ENCODE data around the gene MAP2K1.
A peak's percentile ranks its signal among the peaks of the same experiment; 100 is the strongest.
"Not testable (repeated sequence)": the region's sequence is repeated elsewhere in the genome, so short reads cannot be mapped to it uniquely, and the experiment has no call there.

MAP2K1 gene

DNA sequence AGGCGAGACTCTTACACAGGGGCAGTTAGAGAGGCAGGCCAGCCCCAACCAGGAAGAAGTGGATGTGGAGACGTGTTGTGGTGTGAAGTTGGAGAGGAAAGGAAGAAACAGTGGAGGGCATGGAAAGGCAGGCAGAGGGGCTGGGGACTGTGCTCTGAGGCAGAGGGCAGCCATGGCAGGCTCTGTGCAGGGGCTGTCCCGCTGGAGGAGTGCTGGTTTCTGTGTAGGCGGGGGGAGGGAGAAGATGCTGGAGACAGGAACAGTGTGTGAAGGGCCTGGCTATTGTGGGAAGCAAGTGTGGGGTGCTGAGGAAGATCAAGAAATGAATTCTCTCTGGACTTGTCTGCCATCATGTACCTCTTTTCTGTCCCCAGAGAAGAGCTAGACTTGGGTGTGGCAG is 89.8 kb downstream of the MAP2K1 start:
- no peak for DNase-seq (ENCODE audit: low read depth)

DNA sequence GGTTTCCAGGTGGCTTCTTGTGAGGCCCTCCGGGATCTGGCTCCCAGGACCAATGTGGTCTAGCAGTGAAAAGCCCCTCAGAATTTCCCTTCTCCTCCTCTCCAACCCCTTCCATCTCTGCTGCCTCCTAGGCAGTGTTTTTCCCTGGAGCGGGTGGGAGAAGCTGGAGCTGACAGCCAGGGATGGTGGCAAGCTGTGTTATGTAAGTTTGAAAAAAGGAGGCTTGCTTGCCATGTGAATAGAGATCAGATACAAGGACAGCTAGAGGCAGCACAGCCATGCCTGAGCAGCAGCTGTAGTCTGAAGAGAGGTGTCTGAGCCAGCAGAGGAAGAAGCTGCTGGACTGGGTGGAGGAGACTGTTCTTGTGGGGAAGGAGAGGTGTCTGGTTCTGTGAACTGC is 90.3 kb downstream of the MAP2K1 start:
- DNase-seq (ENCODE audit: low read depth), result no peak

DNA sequence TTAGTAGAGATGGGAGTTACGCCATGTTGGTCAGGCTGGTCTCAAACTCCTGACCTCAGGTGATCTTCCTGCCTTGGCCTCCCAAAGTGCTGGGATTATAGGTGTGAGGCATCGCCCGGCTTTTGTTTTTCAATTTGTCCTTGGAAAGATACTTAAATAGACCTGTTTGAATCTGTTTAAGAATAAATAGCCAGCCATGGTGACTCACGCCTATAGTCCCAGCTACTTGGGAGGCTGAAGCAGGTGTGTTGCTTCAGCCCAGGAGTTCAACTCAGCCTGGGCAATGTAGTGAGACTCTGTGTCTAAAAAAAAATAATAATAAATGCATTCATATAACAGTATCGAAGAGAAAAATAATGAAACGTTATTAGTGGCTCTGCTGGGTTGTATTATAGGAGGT is 93.6 kb downstream of the MAP2K1 start:
- DNase-seq (ENCODE audit: low read depth), result no peak

DNA sequence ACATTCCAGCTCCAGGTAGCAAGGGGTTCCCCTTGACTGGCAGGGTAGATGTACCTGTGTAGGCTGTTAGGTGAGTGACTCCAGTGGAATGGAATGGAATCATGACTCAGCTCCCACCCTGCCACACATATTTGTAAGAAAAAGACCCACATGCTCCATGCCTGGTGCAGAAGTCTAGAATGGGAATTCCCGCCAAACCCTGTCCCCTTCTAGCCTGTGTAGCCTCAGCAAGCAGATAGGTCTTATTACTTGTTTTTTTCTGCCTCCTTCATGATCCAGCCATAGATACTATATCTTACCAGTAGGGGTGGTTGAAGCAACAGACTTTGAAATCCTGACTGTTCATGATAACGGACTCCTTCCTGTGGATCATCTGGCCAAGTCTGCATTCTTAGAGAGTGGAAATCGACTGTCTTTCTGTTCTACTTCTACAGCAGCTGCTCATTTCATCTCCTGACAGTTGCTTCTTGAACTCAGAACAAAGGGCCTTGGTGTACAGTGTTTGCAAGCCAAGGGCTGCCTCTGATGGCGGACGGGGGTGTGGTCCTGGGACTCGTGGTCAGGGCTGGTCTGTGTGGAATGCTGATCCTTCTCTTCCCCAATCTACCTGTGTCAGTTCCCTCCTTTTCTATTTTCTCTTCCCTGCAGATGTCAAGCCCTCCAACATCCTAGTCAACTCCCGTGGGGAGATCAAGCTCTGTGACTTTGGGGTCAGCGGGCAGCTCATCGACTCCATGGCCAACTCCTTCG is 94.6 kb downstream of the MAP2K1 start:
- DNase-seq (ENCODE audit: low read depth), result no peak

DNA sequence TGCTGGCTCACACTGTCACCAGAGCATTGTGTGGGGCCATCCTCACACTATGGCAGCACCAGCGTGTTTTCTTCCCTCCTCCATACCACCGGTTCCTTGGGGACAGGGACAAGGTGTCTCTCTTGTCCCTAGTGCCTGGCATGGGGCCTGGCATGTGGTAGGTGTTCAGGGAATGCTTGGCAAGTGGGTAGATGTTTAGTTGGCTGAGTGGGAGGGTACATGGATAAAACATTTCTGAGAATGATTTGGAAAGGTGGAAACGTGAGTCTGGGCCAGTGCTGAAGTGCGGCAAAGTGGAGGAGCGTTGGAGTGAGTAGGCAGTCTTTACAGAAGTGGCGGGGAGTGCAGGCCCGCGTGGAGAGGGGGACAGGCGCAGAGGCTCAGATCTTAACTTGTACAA is 95.8 kb downstream of the MAP2K1 start:
- no peak for DNase-seq (ENCODE audit: low read depth)

DNA sequence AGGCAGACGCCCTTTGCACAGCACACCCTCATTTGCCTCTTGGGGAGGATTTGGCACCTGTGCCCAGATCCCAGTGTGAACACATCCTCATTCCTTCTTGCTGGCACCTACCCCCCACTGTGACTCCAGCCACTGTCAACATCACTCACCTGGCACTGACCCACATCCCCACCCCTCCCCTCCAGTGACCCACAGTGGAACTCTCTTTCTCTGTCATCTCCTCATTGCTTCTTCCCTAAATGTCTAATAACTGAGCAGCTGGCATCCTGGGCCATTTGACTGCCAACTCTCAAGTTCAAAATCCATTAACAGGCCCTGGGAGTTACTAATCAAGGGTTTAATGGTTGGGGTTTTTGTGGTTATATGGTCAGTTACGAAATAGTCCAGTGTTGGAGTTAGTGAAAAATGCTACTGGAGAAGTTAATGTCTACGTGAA is 96.4 kb downstream of the MAP2K1 start:
- no peak for DNase-seq (ENCODE audit: low read depth)

DNA sequence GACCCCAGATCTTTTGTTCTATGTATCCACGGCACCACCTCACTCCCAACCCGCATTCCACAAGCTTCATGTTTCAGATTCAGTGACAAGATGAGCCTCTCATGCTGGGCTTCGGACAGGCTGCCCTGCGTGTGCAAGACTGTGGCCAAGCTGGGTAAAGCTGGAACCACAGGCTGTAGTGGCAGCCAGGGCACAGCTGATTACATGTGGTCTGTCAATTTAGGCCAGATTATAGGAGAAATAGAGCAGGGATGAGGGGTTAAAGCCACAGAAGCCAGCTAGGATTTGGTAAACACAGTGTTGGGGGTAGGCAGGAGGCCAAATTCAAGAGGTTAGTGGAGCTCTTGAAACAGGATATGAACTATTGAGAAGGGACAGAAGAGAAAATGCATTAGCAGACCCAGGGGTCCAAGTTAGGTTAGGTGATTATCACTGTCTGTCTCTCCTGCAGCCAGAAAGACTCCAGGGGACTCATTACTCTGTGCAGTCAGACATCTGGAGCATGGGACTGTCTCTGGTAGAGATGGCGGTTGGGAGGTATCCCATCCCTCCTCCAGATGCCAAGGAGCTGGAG is 97.9 kb downstream of the MAP2K1 start:
- DNase-seq (ENCODE audit: low read depth), result no peak

DNA sequence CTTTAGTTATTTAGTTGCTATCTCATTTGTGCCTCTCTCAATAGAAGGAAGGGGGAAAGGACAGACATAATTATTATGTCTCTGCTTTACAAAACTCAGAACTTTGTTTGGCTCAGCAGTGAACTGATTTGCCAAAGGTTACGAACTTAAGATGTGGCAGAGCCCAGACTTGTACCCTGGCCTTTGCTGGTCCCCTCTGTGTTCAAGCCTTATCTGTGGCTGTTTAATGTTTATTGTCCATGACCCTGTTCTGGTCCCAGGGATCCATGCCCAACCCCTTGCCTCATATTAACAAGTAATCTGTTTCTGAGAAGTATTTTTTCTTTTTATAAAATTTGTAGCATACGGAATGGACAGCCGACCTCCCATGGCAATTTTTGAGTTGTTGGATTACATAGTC is 100.2 kb downstream of the MAP2K1 start:
- DNase-seq (ENCODE audit: low read depth), result no peak

DNA sequence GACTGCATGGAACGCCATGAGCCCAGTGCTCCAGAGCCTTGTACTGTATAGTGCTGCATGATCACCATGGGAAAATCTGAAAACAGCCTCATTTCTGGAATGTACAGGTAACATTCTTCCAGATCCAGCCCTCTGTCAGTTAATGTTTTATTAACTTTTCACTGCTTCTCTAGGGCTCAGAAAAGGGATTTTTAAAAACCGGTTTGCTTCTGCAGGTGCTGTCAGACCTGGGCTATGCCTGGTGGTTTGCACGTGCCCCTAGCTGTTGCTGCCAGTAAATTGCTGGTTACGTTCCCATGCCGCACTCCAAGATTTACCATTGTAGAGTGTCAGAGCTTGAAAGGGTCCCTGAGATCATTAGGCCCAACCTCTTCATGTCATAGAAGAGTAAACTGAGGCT is 101.8 kb downstream of the MAP2K1 start:
- DNase-seq (ENCODE audit: low read depth), result no peak

DNA sequence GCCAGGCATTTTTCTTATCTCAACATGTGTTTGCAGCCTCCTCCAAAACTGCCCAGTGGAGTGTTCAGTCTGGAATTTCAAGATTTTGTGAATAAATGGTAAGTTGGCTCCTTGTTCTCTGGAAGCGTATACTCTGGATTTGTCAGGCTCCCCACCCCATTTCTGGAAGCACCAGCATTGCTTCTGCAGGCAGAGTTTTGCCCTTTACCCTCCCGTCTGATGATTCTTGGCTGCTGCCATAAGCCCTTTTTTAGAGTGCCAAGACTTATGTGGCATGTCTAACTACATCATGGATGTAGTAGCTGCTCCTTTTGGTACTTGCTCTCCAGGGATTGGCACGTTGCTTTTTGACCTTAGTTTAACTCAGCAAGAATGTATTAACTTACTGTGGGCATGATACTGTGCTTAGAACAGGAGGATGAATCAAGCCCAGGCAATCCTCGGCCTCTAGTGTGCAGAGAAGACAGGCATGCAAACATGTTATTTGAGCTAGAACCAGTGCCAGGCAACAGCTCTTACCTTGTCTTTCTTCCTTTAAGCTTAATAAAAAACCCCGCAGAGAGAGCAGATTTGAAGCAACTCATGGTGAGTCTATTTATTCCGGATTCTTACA is 102.6 kb downstream of the MAP2K1 start:
- DNase-seq (ENCODE audit: low read depth), result no peak

DNA sequence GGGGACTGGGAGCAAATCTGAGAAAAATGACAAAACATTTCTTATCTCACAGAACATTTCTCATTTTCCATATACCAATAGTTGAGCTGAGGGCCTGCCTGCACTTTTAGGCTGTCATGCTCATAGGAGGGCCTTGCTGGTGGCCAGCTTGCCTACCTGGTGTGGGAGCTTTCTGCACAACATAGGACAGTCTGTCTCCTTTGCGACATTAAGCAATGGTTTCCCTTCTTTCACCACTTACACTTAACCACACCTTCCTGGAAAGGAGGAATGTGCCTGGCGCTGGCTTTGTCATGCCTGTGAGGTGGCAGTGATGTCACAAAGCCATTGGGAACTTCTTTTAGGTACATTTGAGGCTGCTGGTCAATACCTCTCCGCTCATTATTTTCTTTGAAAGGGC is 105.1 kb downstream of the MAP2K1 start:
- DNase-seq (ENCODE audit: low read depth), result no peak

DNA sequence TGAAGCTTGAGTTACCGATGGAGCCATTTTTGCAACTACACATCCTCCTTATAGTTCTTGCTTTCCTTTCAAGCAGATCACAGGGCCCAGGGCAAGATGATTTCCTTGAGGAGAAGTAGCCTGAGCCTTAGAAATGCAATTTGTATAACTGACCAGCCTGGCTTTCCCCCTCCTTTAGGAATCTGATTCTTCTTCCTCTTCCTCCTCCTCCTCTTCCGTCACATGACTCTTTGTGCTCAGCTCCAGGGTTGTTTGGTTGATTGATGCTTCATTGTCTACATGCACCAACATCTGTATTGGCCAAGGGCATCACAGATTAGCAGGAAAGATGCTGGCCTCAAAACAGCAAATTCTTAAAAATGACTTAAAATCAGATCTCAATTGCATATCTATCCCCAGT is 107.5 kb downstream of the MAP2K1 start:
- DNase-seq (ENCODE audit: low read depth), result no peak

DNA sequence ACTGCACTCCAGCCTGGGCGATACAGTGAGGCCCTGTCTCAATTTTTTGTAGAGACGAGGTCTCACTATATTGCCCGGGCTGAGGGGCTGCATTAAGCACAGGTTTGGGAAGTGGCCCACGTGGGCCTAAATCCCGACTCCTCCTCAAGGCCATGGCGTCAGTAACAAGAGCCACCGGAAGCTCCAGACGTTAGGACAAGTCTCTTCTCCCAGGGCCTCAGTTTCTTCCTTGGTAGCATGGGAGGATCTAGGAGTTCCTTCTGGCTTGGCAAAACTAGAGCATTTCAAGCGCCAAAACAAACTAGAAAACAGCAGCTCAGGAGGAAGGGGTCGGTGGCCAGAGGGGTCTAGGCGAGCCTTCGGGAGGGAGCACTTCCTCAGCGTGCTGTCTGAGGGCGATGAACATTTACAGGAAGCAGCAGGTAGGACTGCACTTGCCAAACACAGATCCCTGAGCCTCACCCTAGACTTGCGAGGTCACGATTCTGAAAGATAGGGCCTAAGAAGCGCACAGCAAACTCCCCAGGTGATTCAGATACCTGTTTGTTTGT is 110.3 kb downstream of the MAP2K1 start:
- no peak for DNase-seq (ENCODE audit: low read depth)

DNA sequence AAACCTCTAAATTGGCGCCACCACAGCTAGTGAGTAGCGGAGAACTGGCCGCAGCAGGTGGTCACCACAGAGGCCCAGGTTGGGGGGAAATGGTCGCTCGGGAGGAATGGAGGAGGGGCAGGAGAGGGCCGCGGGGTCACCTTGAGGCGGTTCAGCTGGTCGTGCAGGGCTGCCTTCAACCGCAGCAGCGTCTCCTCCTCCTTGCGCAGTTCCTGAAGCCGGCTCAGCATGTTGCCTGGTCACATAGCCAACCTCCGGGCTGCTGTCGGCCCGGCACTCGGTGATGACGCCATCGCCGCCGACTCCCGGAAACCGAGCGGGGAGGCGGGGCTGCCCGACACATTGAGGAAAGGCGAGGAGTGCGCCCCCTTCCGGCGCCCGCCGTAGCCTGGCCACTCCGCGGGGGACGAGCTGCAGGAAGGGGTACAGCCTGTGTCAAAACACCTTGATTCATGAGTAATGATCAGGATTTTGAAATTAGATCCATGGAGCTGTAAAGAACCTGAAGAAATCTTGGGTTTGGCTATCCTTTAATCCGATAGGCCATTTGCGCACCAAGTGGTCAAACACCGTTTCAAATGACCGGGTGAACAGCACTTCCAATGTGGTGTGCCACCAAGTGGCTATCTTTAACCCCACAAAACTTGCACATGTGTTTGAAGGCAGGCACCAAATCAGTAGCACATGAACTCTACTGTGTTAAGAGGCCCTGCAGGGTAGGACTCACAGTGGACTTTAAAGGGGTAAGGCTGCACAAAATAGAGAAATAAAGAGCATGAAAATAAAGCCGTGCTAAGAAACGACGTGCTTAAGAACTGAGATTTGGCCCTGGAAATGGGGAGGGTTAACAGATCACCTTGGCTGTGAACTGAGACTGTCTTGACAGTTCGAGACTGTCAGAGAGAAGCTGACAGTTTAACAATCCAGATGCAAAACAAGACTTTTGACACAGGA is 111.1 kb downstream of the MAP2K1 start, which contains the start of gene SNAPC5:
SNAPC5 (minus strand) TSS at position 261 of the 954 bp plus-strand sequence; CDS start at position 230, 31 bp downstream.
- DNase-seq (ENCODE audit: low read depth), result peak; percentile 96

DNA sequence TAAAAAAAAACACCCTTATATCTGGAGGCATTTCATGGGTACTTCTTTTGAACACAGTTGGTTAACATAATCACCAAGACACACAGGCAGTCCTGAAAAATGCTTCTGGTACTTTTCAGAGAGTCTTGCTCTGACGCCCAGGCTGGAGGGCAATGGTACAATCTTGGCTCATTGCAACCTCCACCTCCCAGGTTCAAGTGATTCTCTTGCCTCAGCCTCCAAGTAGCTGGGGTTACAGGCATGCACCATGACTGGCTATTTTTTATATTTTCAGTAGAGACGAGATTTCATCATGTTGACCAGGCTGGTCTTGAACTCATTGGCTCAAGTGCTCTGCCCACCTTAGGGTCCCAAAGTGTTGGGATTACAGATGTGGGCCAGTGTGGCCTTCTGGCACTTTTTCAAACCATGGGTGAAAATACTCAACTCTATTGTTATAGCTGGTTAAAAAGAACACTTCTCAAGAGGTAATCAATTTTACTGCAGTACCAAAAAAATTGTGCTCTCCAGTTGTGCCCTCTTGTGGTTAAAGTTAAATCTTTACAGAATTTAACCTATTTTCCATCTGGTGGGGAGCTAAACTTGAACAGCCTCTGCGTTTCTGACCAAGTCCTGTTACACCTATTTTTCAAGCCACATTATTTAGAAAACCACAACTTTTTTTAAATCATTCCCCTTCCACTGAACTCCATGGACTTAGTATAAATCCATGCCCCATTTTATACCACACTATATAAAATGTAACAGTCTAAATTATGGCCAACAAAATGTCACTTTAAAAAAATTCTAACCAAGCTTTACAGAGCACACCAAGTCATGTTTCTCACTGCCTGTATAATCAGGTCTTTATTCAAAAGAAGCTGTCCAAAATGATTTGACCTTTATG is 112.0 kb downstream of the MAP2K1 start:
- DNase-seq (ENCODE audit: low read depth), result no peak

DNA sequence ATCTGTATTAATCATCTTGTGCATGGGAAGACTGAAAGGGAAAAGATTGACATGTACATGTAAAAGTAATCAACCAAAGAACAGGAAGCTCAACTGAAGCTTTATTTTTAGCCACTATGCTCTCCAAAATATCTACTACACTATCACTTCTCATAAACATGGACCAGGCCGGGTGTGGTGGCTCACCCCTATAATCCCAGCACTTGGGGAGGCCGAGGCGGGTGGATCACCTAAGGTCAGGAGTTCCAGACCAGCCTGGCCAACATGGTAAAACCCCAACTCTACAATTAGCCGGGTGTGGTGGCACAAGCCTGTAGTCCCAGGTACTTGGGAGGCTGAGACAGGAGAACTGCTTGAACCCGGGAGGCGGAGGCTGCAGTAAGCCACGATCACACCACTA is 113.6 kb downstream of the MAP2K1 start:
- DNase-seq (ENCODE audit: low read depth), result not testable (repeated sequence)

DNA sequence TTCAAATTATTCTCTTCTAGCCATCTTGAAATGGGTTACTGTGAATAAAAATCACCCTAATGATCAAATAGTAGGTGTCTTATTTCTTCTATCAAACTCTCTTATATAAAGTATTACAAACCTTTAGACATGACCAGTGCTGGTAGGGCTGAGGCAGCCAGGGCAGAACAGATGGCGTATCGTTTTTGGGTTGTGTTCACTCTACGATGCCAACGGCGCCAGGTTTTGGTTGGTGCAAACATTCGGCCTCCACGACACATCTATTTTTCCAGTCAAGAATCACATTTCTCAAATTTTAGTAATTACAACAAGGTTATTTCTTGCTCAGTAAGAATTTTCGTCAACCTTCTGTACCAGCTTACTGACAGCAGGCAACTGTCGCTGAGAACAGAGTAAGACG is 115.8 kb downstream of the MAP2K1 start:
- DNase-seq (ENCODE audit: low read depth), result no peak

DNA sequence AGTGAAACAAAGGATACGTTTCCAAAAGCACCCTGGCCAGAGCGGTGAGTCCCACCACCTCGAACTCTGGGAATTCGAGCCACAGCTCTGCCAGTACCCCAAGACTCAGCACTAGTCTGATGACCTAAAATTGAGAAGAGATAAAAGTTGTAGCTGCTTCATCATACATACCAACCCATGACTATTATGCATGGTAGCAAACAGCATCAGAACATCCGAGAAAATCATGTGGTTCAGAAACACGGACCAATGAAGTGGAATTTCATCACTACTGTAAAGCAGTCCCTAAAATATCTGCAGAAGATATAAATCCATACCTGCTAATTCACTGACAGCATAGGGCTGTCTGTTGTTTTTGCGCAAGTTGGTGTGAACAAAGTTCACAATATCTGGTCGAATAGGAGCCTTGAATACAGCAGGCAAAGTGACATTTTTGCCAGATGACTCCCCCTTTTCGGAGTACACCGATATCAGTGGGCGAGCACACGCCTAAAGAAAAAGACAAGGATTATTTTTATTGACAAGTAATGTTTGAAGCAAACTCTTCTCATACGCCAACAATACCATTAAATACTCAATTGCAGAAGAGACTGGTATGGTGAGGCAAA is 116.4 kb downstream of the MAP2K1 start:
- not testable (repeated sequence) for DNase-seq (ENCODE audit: low read depth)

DNA sequence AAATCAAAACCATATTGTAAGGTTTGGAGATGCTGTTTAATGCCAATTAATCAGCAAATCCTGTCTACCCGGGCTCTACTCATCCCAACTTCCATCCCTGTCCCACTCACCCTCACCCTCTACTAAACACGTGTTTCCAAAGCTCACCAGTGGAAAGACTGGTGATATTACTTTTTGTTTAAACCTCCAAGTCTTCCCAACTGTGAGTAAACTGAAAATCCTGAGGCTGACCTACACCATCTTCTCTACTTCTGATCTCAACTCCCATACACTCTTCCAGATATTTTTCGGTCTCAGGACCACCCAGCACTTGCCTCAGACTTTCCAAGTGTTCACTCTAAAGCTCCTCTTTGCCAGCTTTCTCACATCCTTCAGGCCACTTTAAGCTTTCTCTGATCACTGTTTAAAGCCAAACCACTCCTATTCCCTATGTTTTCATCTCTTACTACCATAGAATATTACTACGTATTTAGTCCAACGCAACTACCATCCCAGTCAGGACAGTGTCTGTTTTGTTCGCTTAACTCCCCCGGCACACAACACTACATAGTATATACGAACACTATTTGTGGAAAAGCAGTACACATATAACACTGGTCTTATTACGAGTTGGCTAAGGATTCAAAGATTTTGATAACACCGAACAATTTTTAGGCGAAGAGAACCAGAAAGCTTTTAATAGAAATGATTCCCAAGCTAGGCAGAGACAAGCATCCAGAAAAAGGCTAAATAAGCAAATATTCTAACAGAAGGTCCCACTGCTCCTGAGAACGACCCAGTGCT is 117.3 kb downstream of the MAP2K1 start:
- no peak for DNase-seq (ENCODE audit: low read depth)

Data from stimulated activated CD4-positive, alpha-beta T cell treated with anti-CD3 and anti-CD28 coated beads, Interleukin-2, amount 100 ng/mL, for 4 hours (primary cell).